Measurements from ENCODE around the gene NME2.

The NME2 gene

DNA sequence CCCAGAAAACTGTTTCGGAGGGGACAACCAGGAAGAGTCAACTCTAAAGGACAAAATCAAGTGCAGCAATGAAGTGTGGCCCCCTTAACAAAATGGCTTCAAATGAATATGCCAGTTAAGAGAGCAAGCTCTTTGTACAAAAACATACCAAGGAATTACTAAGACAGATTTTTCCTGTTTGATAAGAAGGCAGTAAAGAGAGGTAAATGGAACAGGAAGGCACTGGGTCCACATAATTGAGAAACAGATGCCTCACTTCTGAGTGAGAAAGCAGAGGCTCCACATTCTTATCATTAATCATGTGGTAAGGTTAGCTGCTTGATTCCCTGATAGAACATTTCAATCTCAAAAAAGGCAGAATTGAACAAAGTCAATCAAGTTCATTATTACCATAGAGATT, 48.7 kb downstream of the NME2 start:
- DNase-seq: no peak

DNA sequence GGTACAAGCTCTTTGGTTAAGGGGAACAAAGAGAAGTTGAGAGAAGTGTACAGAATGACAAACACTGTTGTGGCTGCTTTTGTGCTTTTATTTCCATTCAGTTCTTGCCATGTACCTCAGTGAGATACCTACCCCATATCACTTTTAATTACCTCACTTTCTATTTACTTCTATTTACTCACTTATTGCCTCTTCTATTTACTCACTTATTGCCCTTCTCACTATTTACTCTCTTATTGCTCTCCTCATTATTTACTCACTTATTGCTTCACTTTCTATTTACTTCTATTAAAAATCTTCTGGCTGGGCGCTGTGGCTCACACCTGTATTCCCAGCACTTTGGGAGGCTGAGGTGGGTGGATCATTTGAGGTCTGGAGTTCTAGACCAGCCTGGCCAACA, 51.7 kb downstream of the NME2 start:
- DNase-seq: no peak

DNA sequence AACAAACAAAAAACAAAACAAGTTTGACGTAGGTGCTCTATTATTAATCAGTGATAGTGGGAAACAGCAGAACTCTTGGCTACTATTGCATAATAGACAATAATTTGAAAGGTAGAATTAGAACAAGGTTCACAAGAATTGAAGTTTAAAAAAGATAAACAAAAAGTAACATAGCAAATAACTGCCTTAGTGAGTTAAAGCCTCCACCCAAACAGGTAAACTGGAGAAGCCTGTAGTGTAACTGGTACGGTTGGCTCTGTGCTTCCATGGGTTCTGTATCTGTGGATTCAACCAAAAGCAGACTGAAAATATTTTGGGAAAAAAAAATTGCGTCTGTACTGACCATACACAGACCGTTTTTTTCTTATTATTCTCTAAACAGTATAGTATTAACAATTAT, 55.1 kb downstream of the NME2 start:
- DNase-seq: no peak
